Epithelial cell of esophagus (primary cell): ENCODE measurements around the gene CAPN1.

Experiments used
- DNase-seq: peaks from one replicate; pipeline ENCODE4 v3.0.0; 2010; ENCODE audit warnings: low read depth
- H3K4me3 ChIP-seq: 2 replicates; pipeline ENCODE4 v1.5.1; 2011; ENCODE audit warnings: mild to moderate bottlenecking, low read length, control low read depth
- TF ChIP-seq, protein P1 (sequence below): IDR thresholded peaks from 2 replicates; pipeline ENCODE4 v1.5.1; 2011; ENCODE audit warnings: low read depth, mild to moderate bottlenecking, low read length, control low read depth, inconsistent platforms; ENCODE audit not compliant: insufficient read depth; ENCODE audit errors: missing control alignments

Gene CAPN1

DNA sequence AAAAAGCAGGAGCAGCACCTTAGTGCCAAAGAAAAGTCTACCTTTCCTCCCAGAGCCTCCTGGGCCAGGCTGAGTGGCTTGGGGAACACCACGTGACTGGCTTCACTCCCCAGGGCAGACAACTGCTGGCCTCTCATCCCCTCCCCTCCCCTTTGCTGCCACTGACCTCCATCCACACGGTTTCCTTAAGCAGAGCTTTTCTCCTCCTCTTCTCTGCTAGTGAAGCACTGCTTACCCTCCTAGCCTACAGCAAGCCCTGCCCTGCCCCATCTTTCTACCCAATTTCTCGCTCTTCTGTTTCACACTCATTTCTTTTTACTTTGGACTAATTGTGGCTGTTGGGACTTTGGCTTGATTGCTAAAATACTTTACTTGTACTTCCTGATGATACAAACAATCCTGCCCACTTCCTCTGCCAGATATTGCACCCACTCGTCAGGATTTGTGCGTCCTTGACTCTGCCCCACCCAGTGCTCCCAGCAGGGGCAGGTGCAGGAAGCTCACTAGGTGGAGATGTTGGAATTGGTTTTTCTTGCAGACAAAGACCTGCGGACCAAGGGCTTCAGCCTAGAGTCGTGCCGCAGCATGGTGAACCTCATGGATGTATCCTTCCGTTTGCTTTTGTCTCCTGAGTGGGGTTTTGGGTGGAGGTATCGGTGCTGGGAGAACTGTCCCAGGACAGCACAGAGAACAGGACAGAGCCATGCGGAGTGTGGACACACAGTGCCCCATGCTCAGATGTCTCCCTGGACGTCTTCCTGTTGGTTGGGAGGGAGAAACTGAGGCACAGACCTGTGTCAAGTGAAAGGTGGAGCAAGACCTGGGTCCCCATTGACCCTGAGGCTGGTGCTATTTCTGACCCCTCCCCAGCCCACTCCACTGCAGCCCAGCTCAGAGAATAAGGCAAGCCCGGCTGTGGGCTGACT, 27.3 kb downstream of the CAPN1 start:
- no peak overlapping the region for H3K4me3 ChIP-seq
- TF ChIP-seq, protein P1, sequence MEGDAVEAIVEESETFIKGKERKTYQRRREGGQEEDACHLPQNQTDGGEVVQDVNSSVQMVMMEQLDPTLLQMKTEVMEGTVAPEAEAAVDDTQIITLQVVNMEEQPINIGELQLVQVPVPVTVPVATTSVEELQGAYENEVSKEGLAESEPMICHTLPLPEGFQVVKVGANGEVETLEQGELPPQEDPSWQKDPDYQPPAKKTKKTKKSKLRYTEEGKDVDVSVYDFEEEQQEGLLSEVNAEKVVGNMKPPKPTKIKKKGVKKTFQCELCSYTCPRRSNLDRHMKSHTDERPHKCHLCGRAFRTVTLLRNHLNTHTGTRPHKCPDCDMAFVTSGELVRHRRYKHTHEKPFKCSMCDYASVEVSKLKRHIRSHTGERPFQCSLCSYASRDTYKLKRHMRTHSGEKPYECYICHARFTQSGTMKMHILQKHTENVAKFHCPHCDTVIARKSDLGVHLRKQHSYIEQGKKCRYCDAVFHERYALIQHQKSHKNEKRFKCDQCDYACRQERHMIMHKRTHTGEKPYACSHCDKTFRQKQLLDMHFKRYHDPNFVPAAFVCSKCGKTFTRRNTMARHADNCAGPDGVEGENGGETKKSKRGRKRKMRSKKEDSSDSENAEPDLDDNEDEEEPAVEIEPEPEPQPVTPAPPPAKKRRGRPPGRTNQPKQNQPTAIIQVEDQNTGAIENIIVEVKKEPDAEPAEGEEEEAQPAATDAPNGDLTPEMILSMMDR, result no peak
- no peak for DNase-seq

DNA sequence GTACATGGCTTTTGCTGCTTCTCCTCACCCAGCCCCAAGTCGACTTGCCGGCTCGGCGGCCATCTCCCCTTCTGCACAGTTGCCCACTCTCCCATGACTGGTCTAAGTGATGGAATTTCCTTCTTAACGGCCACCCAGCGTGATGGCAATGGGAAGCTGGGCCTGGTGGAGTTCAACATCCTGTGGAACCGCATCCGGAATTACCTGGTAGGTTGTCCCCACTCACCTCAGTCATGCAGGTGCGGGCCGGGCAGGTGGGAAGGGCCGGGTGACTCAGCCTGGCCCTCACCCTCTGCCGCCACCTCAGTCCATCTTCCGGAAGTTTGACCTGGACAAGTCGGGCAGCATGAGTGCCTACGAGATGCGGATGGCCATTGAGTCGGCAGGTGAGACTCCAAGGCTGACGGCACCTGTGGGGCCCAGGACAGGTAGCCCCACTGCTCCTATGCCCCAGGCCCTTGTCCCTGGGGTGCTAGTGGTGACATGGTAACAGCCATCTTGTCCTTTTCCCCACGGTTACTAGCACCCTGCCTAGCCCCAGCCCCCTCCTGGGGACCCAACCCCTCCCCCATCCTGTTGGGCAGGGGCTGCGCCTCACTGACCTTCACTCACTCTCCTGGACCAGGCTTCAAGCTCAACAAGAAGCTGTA, 28.1 kb downstream of the CAPN1 start:
- no peak for DNase-seq
- TF ChIP-seq, protein P1, result no peak
- no peak overlapping the region for H3K4me3 ChIP-seq

DNA sequence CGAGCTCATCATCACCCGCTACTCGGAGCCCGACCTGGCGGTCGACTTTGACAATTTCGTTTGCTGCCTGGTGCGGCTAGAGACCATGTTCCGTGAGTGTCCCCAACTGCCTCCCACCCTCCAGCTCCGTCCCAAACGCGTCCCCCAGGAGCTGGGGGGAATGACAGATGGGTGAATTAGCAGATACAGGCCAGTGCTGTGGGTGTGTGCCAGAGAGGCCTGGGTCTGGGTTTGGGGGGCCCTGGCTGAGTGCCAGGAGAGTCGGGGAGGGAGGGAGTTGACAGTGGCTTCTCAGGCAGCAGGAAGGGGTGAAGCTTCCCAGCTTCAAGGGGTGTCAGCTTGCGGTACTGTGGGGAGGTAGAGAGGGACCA, 28.6 kb downstream of the CAPN1 start:
- no peak for DNase-seq
- H3K4me3 ChIP-seq, result no peak overlapping the region
- TF ChIP-seq, protein P1, result no peak

DNA sequence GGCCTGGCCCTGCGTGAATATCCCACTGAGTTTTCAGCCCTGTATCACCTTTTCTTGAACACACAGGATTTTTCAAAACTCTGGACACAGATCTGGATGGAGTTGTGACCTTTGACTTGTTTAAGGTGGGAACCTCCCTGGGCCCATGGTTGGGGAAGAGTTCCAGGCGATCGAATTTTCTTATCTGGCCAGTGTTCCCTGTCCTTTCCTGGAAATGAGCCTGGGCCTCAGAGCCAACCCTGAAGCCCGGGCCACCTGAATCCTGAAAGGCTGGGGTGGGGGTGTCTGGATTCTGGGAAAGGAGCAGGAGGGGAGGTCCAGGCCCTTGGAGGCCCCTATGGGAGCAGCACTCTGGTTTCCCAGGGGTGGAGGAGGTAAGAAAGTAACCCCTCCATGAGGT, 29.0 kb downstream of the CAPN1 start:
- no peak for DNase-seq
- no peak overlapping the region for H3K4me3 ChIP-seq
- TF ChIP-seq, protein P1, result no peak

DNA sequence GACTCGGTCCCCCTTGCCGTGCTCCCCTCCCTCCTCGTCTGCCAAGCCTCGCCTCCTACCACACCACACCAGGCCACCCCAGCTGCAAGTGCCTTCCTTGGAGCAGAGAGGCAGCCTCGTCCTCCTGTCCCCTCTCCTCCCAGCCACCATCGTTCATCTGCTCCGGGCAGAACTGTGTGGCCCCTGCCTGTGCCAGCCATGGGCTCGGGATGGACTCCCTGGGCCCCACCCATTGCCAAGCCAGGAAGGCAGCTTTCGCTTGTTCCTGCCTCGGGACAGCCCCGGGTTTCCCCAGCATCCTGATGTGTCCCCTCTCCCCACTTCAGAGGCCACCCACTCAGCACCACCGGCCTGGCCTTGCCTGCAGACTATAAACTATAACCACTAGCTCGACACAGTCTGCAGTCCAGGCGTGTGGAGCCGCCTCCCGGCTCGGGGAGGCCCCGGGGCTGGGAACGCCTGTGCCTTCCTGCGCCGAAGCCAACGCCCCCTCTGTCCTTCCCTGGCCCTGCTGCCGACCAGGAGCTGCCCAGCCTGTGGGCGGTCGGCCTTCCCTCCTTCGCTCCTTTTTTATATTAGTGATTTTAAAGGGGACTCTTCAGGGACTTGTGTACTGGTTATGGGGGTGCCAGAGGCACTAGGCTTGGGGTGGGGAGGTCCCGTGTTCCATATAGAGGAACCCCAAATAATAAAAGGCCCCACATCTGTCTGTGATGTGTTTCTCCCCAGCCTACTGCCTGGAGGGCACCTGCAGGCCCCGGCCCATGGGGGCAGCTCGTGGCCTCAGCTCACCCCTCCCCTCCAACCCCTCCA, 29.8 kb downstream of the CAPN1 start:
- no peak overlapping the region for H3K4me3 ChIP-seq
- no peak for DNase-seq
- TF ChIP-seq, protein P1, result no peak

DNA sequence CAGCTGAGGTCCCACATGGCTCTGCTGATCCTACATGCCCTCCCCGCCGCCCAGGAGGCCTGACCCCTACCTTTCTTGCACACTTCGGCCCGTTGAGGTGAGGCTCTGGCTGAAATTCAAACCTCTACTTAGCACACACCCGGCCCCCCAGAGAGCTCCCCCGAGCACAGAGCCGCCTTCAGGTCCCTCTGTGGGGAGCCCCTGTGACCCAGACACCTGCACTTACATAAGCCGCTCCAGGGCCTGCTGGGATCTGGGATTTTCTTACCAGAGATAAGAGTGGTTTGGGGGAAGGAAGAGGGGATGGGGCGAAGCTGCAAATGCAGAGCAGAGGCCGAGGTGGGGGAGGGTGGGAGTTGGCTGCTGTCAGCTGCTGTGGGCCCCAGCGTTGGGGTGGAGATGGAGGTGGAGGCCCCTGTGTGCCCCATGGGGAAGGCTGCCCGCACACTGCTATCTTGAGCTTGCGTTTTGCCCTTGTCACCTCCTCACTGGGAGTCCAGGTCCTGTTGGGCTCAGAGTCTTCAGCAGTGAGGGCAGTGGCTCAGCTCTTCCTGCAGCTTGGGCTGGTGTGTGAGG, 30.6 kb downstream of the CAPN1 start:
- H3K4me3 ChIP-seq, result no peak overlapping the region
- TF ChIP-seq, protein P1, result no peak
- no peak for DNase-seq
